ENCODE data around the gene CDH23. TPM values are rescaled to one million over a fixed set of nuclear protein-coding genes. Genes with fewer than 3 reads are reported as not detected.

The CDH23 gene
- total RNA-seq, 8 experiments from 2014 or later, result 1.6 to 81.3 (median 3.3) TPM

- Histone ChIP-seq H3K4me3 (no peak overlapping the region), H3K4me1 (replicated peaks in 1 of 2) (peaks cover 7% of the 10 kb centered on the region in 2 donors), H3K27ac (no peak overlapping the region)
- in situ Hi-C loops (cut with MboI; ENCODE audit: low pct_unique_long_range_greater_than_20kb in 2 of 9, low sequenced_read_pairs in 9 of 9, unreplicated experiment in 9 of 9), result loop anchor here (10.0 to 25.0 kb wide), 4 partner anchors 174 to 324 kb away; partner anchors contain the start of gene C10orf105 (in 5 of the 9)
- peak in 3 of 8 experiments; percentile 54 to 87 (median 65) for ATAC-seq (replicated peaks in 6 of 8)
- WGBS, 10 experiments, result 20 to 80% (median 66%) methylated on average over 1 to 8 of the region's 8 CpGs; no CpG with 5 or more reads in 2 of the 10 experiments
These were observed 8.0 kb upstream of the CDH23 start for GRCh38 chr10:71388583-71389310.

GRCh38 chr10:71389768-71390460 is 6.8 kb upstream of the CDH23 start:
- in situ Hi-C loops (cut with MboI; ENCODE audit: low pct_unique_long_range_greater_than_20kb in 2 of 9, low sequenced_read_pairs in 9 of 9, unreplicated experiment in 9 of 9), result loop anchor here (10.0 to 25.0 kb wide), 4 partner anchors 172 to 322 kb away; partner anchors contain the start of gene C10orf105 (in 5 of the 9)

GRCh38 chr10:71390461-71390835 is 6.3 kb upstream of the CDH23 start:
- peak in 1 of 8 experiments; percentile 41 for ATAC-seq (replicated peaks in 6 of 8)
- in situ Hi-C loops (cut with MboI; ENCODE audit: low pct_unique_long_range_greater_than_20kb in 2 of 9, low sequenced_read_pairs in 9 of 9, unreplicated experiment in 9 of 9), result loop anchor here (25.0 kb wide), 3 partner anchors 172 to 322 kb away; partner anchors contain the start of gene C10orf105 (in 5 of the 9)
- H3K4me1 ChIP-seq (replicated peaks in 1 of 2), result peaks cover 7% of the 10 kb centered on the region in 2 donors
- no peak overlapping the region for H3K4me3 ChIP-seq
- no CpG with 5 or more reads among the region's 10 CpGs for WGBS, 10 experiments
- no peak overlapping the region for H3K27ac ChIP-seq

More at GRCh38 chr10:71389768-71390460, 6.8 kb upstream of the CDH23 start:
- Histone ChIP-seq H3K4me3 (no peak overlapping the region), H3K4me1 (replicated peaks in 1 of 2) (peaks cover 7% of the 10 kb centered on the region in 2 donors), H3K27ac (no peak overlapping the region)
- 37 to 100% (median 81%) methylated on average over 2 to 10 of the region's 14 CpGs; no CpG with 5 or more reads in 4 of the 10 experiments for WGBS, 10 experiments
- ATAC-seq (replicated peaks in 6 of 8), result no peak

- ATAC-seq (replicated peaks in 6 of 8), result no peak
- peaks cover 7% of the 10 kb centered on the region in 2 donors for H3K4me1 ChIP-seq (replicated peaks in 1 of 2)
- in situ Hi-C loops (cut with MboI; ENCODE audit: low pct_unique_long_range_greater_than_20kb in 2 of 9, low sequenced_read_pairs in 9 of 9, unreplicated experiment in 9 of 9), result loop anchor here (25.0 kb wide), 3 partner anchors 171 to 321 kb away; partner anchors contain the start of gene C10orf105 (in 5 of the 9)
- WGBS, 10 experiments, result 0 to 67% (median 50%) methylated on average over 1 to 2 of the region's 3 CpGs; no CpG with 5 or more reads in 7 of the 10 experiments
- no peak overlapping the region for H3K4me3 ChIP-seq
- no peak overlapping the region for H3K27ac ChIP-seq
These were observed 5.6 kb upstream of the CDH23 start for GRCh38 chr10:71390921-71391690.

- H3K27ac ChIP-seq, result no peak overlapping the region
- no peak overlapping the region for H3K4me3 ChIP-seq
- ATAC-seq (replicated peaks in 6 of 8), result no peak
- peaks cover 7% of the 10 kb centered on the region in 2 donors for H3K4me1 ChIP-seq (replicated peaks in 1 of 2)
- 40 to 100% (median 83%) methylated on average over 1 to 4 of the region's 5 CpGs; no CpG with 5 or more reads in 5 of the 10 experiments for WGBS, 10 experiments
- in situ Hi-C loops (cut with MboI; ENCODE audit: low pct_unique_long_range_greater_than_20kb in 2 of 9, low sequenced_read_pairs in 9 of 9, unreplicated experiment in 9 of 9), result loop anchor here (25.0 kb wide), 3 partner anchors 171 to 321 kb away; partner anchors contain the start of gene C10orf105 (in 5 of the 9)
These were observed 5.0 kb upstream of the CDH23 start for GRCh38 chr10:71391701-71392100.

- Histone ChIP-seq H3K4me3 (no peak overlapping the region), H3K27ac (no peak overlapping the region), H3K4me1 (replicated peaks in 1 of 2) (peaks cover 7% of the 10 kb centered on the region in 2 donors)
- 0 to 50% (median 17%) methylated on average over 1 of the region's 1 CpG; no CpG with 5 or more reads in 6 of the 10 experiments for WGBS, 10 experiments
- in situ Hi-C loops (cut with MboI; ENCODE audit: low pct_unique_long_range_greater_than_20kb in 2 of 9, low sequenced_read_pairs in 9 of 9, unreplicated experiment in 9 of 9), result loop anchor here (25.0 kb wide), 3 partner anchors 170 to 320 kb away; partner anchors contain the start of gene C10orf105 (in 5 of the 9)
- ATAC-seq (replicated peaks in 6 of 8), result no peak
These were observed 4.4 kb upstream of the CDH23 start for GRCh38 chr10:71392292-71392691.

GRCh38 chr10:71392791-71393781 is 3.6 kb upstream of the CDH23 start:
- WGBS, 10 experiments, result 65 to 100% (median 80%) methylated on average over 1 to 11 of the region's 16 CpGs; no CpG with 5 or more reads in 1 of the 10 experiments
- no peak overlapping the region for H3K4me3 ChIP-seq
- no peak for ATAC-seq (replicated peaks in 6 of 8)
- in situ Hi-C loops (cut with MboI; ENCODE audit: low pct_unique_long_range_greater_than_20kb in 2 of 9, low sequenced_read_pairs in 9 of 9, unreplicated experiment in 9 of 9), result loop anchor here (25.0 kb wide), 3 partner anchors 169 to 319 kb away; partner anchors contain the start of gene C10orf105 (in 5 of the 9)
- H3K27ac ChIP-seq, result no peak overlapping the region
- H3K4me1 ChIP-seq (replicated peaks in 1 of 2), result peaks cover 10 to 15% of the 10 kb centered on the region in 2 donors

GRCh38 chr10:71393841-71394475 is 2.8 kb upstream of the CDH23 start:
- no peak for ATAC-seq (replicated peaks in 6 of 8)
- in situ Hi-C loops (cut with MboI; ENCODE audit: low pct_unique_long_range_greater_than_20kb in 2 of 9, low sequenced_read_pairs in 9 of 9, unreplicated experiment in 9 of 9), result loop anchor here (25.0 kb wide), 3 partner anchors 168 to 318 kb away; partner anchors contain the start of gene C10orf105 (in 5 of the 9)
- 0 to 100% (median 83%) methylated on average over 1 to 8 of the region's 8 CpGs; no CpG with 5 or more reads in 2 of the 10 experiments for WGBS, 10 experiments
- peaks cover 8 to 24% of the 10 kb centered on the region in 2 donors for H3K4me1 ChIP-seq (replicated peaks in 1 of 2)
- H3K27ac ChIP-seq, result no peak overlapping the region
- no peak overlapping the region for H3K4me3 ChIP-seq

GRCh38 chr10:71394926-71395562 is 1.7 kb upstream of the CDH23 start:
- 87 to 100% (median 96%) methylated on average over 1 to 9 of the region's 11 CpGs; no CpG with 5 or more reads in 3 of the 10 experiments for WGBS, 10 experiments
- no peak overlapping the region for H3K4me3 ChIP-seq
- ATAC-seq (replicated peaks in 6 of 8), result no peak
- peaks cover 8 to 25% of the 10 kb centered on the region in 2 donors for H3K4me1 ChIP-seq (replicated peaks in 1 of 2)
- in situ Hi-C loops (cut with MboI; ENCODE audit: low pct_unique_long_range_greater_than_20kb in 2 of 9, low sequenced_read_pairs in 9 of 9, unreplicated experiment in 9 of 9), result loop anchor here (25.0 kb wide), 3 partner anchors 167 to 317 kb away; partner anchors contain the start of gene C10orf105 (in 5 of the 9)
- no peak overlapping the region for H3K27ac ChIP-seq

- in situ Hi-C loops (cut with MboI; ENCODE audit: low pct_unique_long_range_greater_than_20kb in 2 of 9, low sequenced_read_pairs in 9 of 9, unreplicated experiment in 9 of 9), result loop anchor here (25.0 kb wide), 3 partner anchors 167 to 317 kb away; partner anchors contain the start of gene C10orf105 (in 5 of the 9)
- peaks cover 8 to 21% of the 10 kb centered on the region in 2 donors for H3K4me1 ChIP-seq (replicated peaks in 1 of 2)
- no peak overlapping the region for H3K4me3 ChIP-seq
- WGBS, 10 experiments, result 40 to 100% (median 84%) methylated on average over 1 to 4 of the region's 4 CpGs; no CpG with 5 or more reads in 2 of the 10 experiments
- no peak for ATAC-seq (replicated peaks in 6 of 8)
- no peak overlapping the region for H3K27ac ChIP-seq
These were observed 1.1 kb upstream of the CDH23 start for GRCh38 chr10:71395621-71396020.

Measured in motor neuron (in vitro differentiated cells).